ENCODE results near the gene ZNF653. TPM values are rescaled to one million over a fixed set of nuclear protein-coding genes. Genes with fewer than 3 reads are reported as not detected.

Gene ZNF653, protein sequence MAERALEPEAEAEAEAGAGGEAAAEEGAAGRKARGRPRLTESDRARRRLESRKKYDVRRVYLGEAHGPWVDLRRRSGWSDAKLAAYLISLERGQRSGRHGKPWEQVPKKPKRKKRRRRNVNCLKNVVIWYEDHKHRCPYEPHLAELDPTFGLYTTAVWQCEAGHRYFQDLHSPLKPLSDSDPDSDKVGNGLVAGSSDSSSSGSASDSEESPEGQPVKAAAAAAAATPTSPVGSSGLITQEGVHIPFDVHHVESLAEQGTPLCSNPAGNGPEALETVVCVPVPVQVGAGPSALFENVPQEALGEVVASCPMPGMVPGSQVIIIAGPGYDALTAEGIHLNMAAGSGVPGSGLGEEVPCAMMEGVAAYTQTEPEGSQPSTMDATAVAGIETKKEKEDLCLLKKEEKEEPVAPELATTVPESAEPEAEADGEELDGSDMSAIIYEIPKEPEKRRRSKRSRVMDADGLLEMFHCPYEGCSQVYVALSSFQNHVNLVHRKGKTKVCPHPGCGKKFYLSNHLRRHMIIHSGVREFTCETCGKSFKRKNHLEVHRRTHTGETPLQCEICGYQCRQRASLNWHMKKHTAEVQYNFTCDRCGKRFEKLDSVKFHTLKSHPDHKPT
- 1 to 10 TPM; 5.8 to 8.0 (median 6.5) TPM for polyA plus RNA-seq

DNA sequence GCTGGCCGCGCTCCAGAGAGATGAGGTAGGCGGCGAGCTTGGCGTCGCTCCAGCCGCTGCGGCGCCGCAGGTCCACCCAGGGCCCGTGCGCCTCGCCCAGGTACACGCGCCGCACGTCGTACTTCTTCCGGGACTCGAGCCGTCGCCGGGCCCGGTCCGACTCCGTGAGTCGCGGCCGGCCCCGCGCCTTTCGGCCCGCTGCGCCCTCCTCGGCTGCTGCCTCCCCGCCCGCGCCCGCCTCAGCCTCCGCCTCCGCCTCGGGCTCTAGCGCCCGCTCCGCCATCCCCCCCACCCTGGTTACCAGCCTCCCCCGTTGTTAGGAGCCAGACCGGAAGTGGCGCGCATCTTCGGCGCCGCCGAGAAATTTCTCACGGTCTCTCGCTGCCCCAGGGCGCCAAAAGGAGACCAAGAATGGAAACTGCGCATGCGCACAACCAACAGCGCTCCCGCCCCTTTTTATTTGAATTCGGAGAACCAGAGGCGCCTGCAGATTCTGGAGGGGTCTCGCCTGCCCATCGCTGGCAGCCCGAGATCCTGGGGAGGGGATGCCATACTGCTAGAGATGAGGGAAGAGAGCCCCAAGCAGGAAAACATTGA is at the start of gene ZNF653:
Gene ZNF653, minus strand, starts transcription at position 336 of the 597 bp plus-strand sequence. Its CDS starts 53 bp downstream, at position 283.
- WGBS, 3 donors = 0 to 1% (median 1%) methylated on average over 43 to 65 of the region's 65 CpGs
- H3K27ac ChIP-seq (ENCODE audit: low read depth, low read length) = peak within 1 kb of the TSS; percentile 51

- no peak overlapping the region for H3K27ac ChIP-seq (ENCODE audit: low read depth, low read length)
- 85 to 94% (median 88%) methylated on average over 5 to 6 of the region's 6 CpGs for WGBS, 3 donors
Measured at GRCh38 chr19:11555246-11555645, 49.6 kb upstream of the ZNF653 start.

- H3K27ac ChIP-seq (ENCODE audit: low read depth, low read length) = no peak overlapping the region
Measured at GRCh38 chr19:11554160-11554559, 48.5 kb upstream of the ZNF653 start.

DNA sequence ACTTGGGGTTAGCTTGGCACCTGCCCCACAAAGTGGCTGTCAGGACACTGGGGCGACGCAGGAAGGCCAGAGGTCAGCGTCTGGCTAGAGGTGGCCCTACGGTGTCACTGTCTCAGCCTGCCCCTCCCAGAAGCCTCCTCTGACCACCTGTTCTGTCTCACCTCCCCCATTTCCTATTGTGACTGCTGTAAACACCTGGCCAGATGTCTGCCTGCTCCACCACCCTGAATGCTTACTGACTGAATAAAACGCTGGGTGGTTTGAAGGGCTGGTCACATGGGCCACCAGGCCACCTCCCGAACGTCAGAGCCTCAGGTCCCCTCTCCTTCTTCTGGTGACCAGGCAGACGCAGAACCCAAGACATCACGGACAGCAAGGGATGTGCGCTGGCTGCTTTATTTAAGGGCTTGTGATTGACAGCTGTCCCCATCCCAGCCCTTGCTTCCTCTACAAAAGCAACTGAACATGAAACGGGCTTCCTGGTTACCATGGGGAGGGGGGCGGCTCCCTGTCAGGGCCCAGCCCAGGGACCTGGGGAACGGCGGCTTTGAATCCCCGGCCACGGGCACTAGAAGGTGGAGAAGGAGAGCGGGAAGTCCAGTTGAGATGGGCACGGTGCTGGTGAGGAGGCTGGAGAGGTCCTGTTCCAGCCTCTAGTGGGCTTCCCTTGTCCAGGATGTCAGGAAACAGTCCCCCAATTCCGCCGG is 47.2 kb upstream of the ZNF653 start:
- no peak overlapping the region for H3K27ac ChIP-seq (ENCODE audit: low read depth, low read length)

More at GRCh38 chr19:11554160-11554559, 48.5 kb upstream of the ZNF653 start:
- 86 to 92% (median 90%) methylated on average over 12 of the region's 12 CpGs for WGBS, 3 donors

GRCh38 chr19:11551603-11552235 is 46.1 kb upstream of the ZNF653 start:
- WGBS, 3 donors = 60 to 80% (median 80%) methylated on average over 26 of the region's 26 CpGs
- H3K27ac ChIP-seq (ENCODE audit: low read depth, low read length) = no peak overlapping the region

More for the DNA sequence above, 47.2 kb upstream of the ZNF653 start:
- 80 to 81% (median 81%) methylated on average over 18 to 20 of the region's 20 CpGs for WGBS, 3 donors

DNA sequence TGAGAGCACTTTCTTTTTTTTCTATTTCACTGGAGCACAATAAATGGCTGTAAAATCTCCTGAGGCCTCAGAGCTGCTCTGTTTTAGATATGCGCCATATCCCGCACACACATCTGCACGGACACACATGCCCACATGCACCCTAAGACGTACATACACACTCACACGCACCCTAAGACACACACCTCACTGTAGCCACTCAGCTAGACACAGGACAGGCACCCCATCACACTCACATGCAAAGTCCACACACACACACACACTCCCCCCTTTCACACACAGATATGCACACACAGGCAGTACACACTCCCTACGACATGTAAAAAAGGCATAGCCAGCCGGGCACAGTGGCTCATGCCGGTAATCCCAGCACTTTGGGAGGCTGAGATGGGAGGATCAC is 44.6 kb upstream of the ZNF653 start:
- WGBS, 3 donors = 87 to 91% (median 89%) methylated on average over 8 of the region's 8 CpGs
- H3K27ac ChIP-seq (ENCODE audit: low read depth, low read length) = no peak overlapping the region

- no peak overlapping the region for H3K27ac ChIP-seq (ENCODE audit: low read depth, low read length)
- 91% methylated on average over 24 of the region's 24 CpGs for WGBS, 3 donors
Measured at GRCh38 chr19:11549386-11549953, 43.8 kb upstream of the ZNF653 start.

DNA sequence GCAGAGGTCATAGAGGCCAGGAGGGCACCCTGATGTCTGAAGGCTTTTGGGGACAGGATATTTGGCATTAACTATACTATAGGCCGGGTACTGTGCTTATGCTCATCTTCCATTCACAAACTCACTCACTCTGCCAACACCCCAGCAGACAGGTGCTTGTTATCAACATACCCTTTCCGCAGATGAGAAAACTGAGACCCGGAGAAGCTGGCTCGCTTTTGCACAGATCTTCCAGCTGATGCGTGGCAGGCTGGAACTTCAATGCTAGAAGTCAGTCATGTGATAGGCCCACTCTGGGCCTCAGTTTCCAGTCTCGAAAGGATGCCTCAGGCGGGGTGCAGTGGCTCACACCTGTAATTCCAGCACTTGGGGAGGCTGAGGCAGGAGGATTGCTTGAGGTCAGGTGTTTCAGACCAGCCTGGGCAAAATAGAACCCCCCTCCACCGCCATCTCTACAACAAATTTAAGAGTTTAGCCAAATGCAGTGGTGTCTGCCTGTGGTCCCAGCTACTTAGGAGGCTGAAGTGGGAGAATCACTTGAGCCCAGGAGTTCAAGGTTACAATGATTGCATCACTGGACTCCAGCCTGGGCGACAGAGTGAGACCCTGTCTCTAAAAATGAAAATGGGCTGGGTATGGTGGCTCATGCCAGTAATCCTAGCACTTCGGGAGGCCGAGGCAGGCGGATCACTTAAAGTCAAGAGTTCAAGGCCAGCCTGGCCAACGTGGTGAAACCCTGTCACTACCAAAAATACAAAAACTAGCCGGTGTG is 42.5 kb upstream of the ZNF653 start:
- 85 to 92% (median 89%) methylated on average over 14 of the region's 14 CpGs for WGBS, 3 donors
- no peak overlapping the region for H3K27ac ChIP-seq (ENCODE audit: low read depth, low read length)

GRCh38 chr19:11541238-11541637 is 35.6 kb upstream of the ZNF653 start:
- no peak overlapping the region for H3K27ac ChIP-seq (ENCODE audit: low read depth, low read length)
- 57 to 74% (median 74%) methylated on average over 3 of the region's 3 CpGs for WGBS, 3 donors

DNA sequence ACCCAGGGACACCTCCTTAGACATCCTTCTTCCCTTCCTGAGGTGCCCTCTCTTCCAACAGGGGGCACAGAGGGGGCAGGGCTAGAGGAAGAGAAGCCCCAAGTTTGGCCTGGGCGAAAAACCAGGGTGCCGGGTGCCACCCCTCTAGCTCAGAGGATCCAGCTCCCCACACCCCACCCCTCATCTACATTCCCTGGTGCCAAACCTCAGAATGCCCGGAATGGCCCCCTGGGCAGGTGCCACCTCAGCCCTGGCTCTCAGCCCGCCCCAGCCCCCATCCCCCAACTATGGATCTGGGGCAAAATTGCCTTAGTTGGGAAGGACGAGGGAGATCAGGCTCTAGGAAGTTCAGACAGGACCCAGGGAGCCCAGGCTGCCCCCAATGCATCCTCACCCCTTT is 35.0 kb upstream of the ZNF653 start:
- WGBS, 3 donors = 69 to 83% (median 82%) methylated on average over 5 of the region's 5 CpGs
- no peak overlapping the region for H3K27ac ChIP-seq (ENCODE audit: low read depth, low read length)

GRCh38 chr19:11539495-11540365 is 34.1 kb upstream of the ZNF653 start:
- WGBS, 3 donors = 10 to 17% (median 12%) methylated on average over 25 to 36 of the region's 36 CpGs
- H3K27ac ChIP-seq (ENCODE audit: low read depth, low read length) = no peak overlapping the region

- WGBS, 3 donors = 20 to 35% (median 25%) methylated on average over 21 of the region's 21 CpGs
Measured at GRCh38 chr19:11538232-11539036, 32.8 kb upstream of the ZNF653 start, which contains the start of gene CNN1. Gene CNN1, plus strand, starts transcription at chr19:11538851. Its CDS starts 77 bp downstream, at chr19:11538928.

GRCh38 chr19:11535792-11536595 is 30.4 kb upstream of the ZNF653 start:
- peak overlapping the region; percentile 19 for H3K27ac ChIP-seq (ENCODE audit: low read depth, low read length)
- 11 to 15% (median 14%) methylated on average over 51 to 54 of the region's 54 CpGs for WGBS, 3 donors

More at GRCh38 chr19:11538232-11539036, 32.8 kb upstream of the ZNF653 start, which contains the start of gene CNN1:
- H3K27ac ChIP-seq (ENCODE audit: low read depth, low read length) = peak within 1 kb of the TSS; percentile 42

DNA sequence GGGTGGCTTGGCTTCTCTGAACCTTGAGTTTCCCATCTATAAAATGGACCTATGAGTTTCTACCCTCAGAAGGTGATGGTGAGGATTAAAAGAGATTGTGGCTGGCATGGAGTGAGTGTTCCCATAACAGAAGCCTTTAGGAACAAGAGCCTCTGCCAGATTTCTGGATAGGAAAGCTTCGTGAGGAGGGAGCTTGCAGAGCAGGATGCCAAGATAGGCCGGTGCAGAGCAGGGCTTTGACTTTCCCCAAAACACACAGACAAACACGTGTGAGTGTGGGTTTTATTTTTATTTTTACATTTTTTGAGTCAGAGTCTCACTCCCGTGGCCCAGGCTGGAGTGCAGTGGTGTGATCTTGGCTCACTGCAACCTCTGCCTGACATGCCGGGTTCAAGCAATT is 29.3 kb upstream of the ZNF653 start:
- WGBS, 3 donors = 56 to 67% (median 60%) methylated on average over 5 of the region's 5 CpGs
- peak overlapping the region; percentile 33 for H3K27ac ChIP-seq (ENCODE audit: low read depth, low read length)

DNA sequence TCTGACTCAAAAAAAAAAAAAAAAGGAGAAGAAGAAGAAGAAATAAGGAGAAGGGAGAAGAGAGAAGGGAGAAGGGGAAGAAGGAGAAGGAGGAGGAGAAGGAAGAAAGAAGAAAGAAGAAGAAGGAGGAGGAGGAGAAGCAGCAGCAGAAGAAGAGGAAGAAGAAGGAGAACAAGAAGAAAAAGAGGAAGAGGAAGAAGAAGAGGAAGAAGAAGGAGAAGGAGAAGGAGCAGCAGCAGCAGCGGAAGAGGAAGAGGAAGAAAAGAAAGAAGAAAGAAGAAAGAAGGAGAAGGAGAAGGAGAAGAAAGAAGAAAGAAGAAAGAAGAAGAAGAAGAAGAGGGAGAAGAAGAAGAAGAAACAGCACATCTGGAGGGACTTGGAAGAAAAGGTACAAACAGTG is 28.9 kb upstream of the ZNF653 start:
- no peak overlapping the region for H3K27ac ChIP-seq (ENCODE audit: low read depth, low read length)
- WGBS, 3 donors = 55 to 89% (median 59%) methylated on average over 1 of the region's 1 CpG

Data from adipose tissue (tissue), 3 donors.